Small intestine (tissue), 7 donors: ENCODE results near the gene ALDH8A1. TPM values are rescaled to one million over a fixed set of nuclear protein-coding genes. Genes with fewer than 3 reads are reported as not detected.

Source experiments
- DNase-seq, 2 donors: peaks; one replicate each; pipeline versions ENCODE4 v3.0.0 to v3.0.0-alpha.2; 2013
- FAIRE-seq: peaks from 2 replicates; lab custom pipeline; 2012; peaks lifted over from hg19 to GRCh38; lab: Jason Lieb, UNC
- H3K27ac ChIP-seq, 3 donors: one replicate each; pipeline ENCODE4 v1.5.1; 2013; ENCODE audit warnings: low read length in 2 of 3, mild to moderate bottlenecking in 2 of 3, control low read depth in 1 of 3, inconsistent platforms in 1 of 3, low read depth in 1 of 3, moderate library complexity in 1 of 3
- H3K27me3 ChIP-seq, 3 donors: one replicate each; pipeline ENCODE4 v1.6.1; 2013; ENCODE audit warnings: low read length in 3 of 3, inconsistent platforms in 1 of 3; ENCODE audit not compliant: control insufficient read depth in 3 of 3, insufficient read depth in 3 of 3
- H3K36me3 ChIP-seq, 3 donors: one replicate each; pipeline ENCODE4 v1.6.1; 2013; ENCODE audit warnings: low read length in 3 of 3, inconsistent platforms in 1 of 3, low read depth in 1 of 3, mild to moderate bottlenecking in 1 of 3, moderate library complexity in 1 of 3; ENCODE audit not compliant: control insufficient read depth in 3 of 3, insufficient read depth in 2 of 3
- H3K4me1 ChIP-seq, 3 donors: one replicate each; pipeline ENCODE4 v1.6.1; 2013; ENCODE audit warnings: low read length in 2 of 3, inconsistent platforms in 1 of 3, low read depth in 1 of 3, mild to moderate bottlenecking in 1 of 3, moderate library complexity in 1 of 3; ENCODE audit not compliant: control insufficient read depth in 3 of 3, insufficient read depth in 2 of 3
- H3K4me3 ChIP-seq, 3 donors: one replicate each; pipeline ENCODE4 v1.5.1; 2013; ENCODE audit warnings: low read length in 3 of 3, control low read depth in 1 of 3, inconsistent platforms in 1 of 3, low read depth in 1 of 3, mild to moderate bottlenecking in 1 of 3, moderate library complexity in 1 of 3
- H3K9me3 ChIP-seq, 2 donors: one replicate each; pipeline ENCODE4 v1.6.1; 2013; ENCODE audit warnings: low read depth in 1 of 2, low read length in 1 of 2; ENCODE audit not compliant: control insufficient read depth in 2 of 2, insufficient read depth in 1 of 2
- WGBS, 3 donors: extraction: QIAGEN DNeasy Blood & Tissue Kit; methylation state at CpG; one replicate each; pipeline ENCODE4 v1.1.7; 2013; 5-methylcytosine and 5-hydroxymethylcytosine counted together
- polyA plus RNA-seq, 4 donors: library from polyadenylated mRNA; stranded (reverse) in 3 of 4; unstranded in 1 of 4; fragments of 200-250 nt in 3 of 4; fragments of 120-200 nt in 1 of 4; gene quantifications; one replicate each; pipeline versions ENCODE4 v1.2.1 to v1.2.3, GENCODE V29; 2013
- donor health status: healthy with polysubstance abuse.
- donor health status: control.
- donor health status: control.
- donor health status: Bipolar disorder and iron deficiency.
- donor health status: healthy.

The ALDH8A1 gene
- polyA plus RNA-seq, 4 donors: 0.15 to 1.1 (median 0.21) TPM

GRCh38 chr6:134961366-134961765, 11.5 kb upstream of the ALDH8A1 start:
- Histone ChIP-seq H3K27me3 (no peaks in the 10 kb centered on the region), H3K4me3 (no peak overlapping the region), H3K4me1 (no peaks in the 10 kb centered on the region), H3K27ac (no peak overlapping the region), H3K36me3 (peaks cover 0 to 5% (median 4%) of the 10 kb centered on the region in 3 donors), H3K9me3 (peaks cover 0 to 7% of the 10 kb centered on the region in 2 donors)
- DNase-seq (no peak), FAIRE-seq (no peak)
- WGBS, 3 donors: 89 to 95% (median 90%) methylated on average over 3 of the region's 3 CpGs

- Histone ChIP-seq H3K4me1 (peaks cover 0 to 3% (median 0%) of the 10 kb centered on the region in 3 donors), H3K9me3 (peaks cover 0 to 7% of the 10 kb centered on the region in 2 donors), H3K27ac (no peak overlapping the region), H3K4me3 (no peak overlapping the region), H3K27me3 (no peaks in the 10 kb centered on the region), H3K36me3 (peaks cover 0 to 5% (median 2%) of the 10 kb centered on the region in 3 donors)
- FAIRE-seq (no peak), DNase-seq (no peak)
Measured at GRCh38 chr6:134959603-134960002, 9.7 kb upstream of the ALDH8A1 start.

- Histone ChIP-seq H3K4me1 (peaks cover 0 to 3% (median 0%) of the 10 kb centered on the region in 3 donors), H3K9me3 (peaks cover 0 to 7% of the 10 kb centered on the region in 2 donors), H3K36me3 (no peaks in the 10 kb centered on the region), H3K27ac (no peak overlapping the region), H3K4me3 (no peak overlapping the region), H3K27me3 (no peaks in the 10 kb centered on the region)
- FAIRE-seq (no peak), DNase-seq (no peak)
- 81 to 92% (median 87%) methylated on average over 2 of the region's 2 CpGs for WGBS, 3 donors
Measured at GRCh38 chr6:134956676-134957075, 6.8 kb upstream of the ALDH8A1 start.

- no peak for FAIRE-seq
- H3K9me3 ChIP-seq: peaks cover 0 to 7% of the 10 kb centered on the region in 2 donors
Measured at GRCh38 chr6:134956032-134956431, 6.1 kb upstream of the ALDH8A1 start.

GRCh38 chr6:134954272-134955000, 4.5 kb upstream of the ALDH8A1 start:
- DNase-seq: peak; percentile 56 to 67
- Histone ChIP-seq H3K4me3 (no peak overlapping the region), H3K36me3 (no peaks in the 10 kb centered on the region), H3K27ac (no peak overlapping the region), H3K9me3 (peaks cover 0 to 7% of the 10 kb centered on the region in 2 donors), H3K27me3 (no peaks in the 10 kb centered on the region), H3K4me1 (peaks cover 0 to 3% (median 0%) of the 10 kb centered on the region in 3 donors)
- FAIRE-seq: no peak
- WGBS, 3 donors: 52 to 75% (median 62%) methylated on average over 4 of the region's 4 CpGs

More at GRCh38 chr6:134956032-134956431, 6.1 kb upstream of the ALDH8A1 start:
- no peak for DNase-seq
- Histone ChIP-seq H3K27me3 (no peaks in the 10 kb centered on the region), H3K4me1 (peaks cover 0 to 3% (median 0%) of the 10 kb centered on the region in 3 donors), H3K4me3 (no peak overlapping the region), H3K27ac (no peak overlapping the region), H3K36me3 (no peaks in the 10 kb centered on the region)
- WGBS, 3 donors: 89 to 91% (median 90%) methylated on average over 5 of the region's 5 CpGs

GRCh38 chr6:134951494-134952263, 1.8 kb upstream of the ALDH8A1 start:
- 82 to 90% (median 86%) methylated on average over 13 of the region's 13 CpGs for WGBS, 3 donors
- no peaks in the 10 kb centered on the region for H3K36me3 ChIP-seq
- H3K27me3 ChIP-seq: no peaks in the 10 kb centered on the region
- H3K27ac ChIP-seq: no peak overlapping the region
- FAIRE-seq: no peak
- peaks cover 0 to 3% (median 0%) of the 10 kb centered on the region in 3 donors for H3K4me1 ChIP-seq
- peaks cover 0 to under 1% of the 10 kb centered on the region in 2 donors for H3K9me3 ChIP-seq
- H3K4me3 ChIP-seq: no peak overlapping the region
- DNase-seq: peak; percentile 12 to 23

- no peak for DNase-seq
- H3K9me3 ChIP-seq: peaks cover 0 to 2% of the 10 kb centered on the region in 2 donors
- FAIRE-seq: no peak
- H3K4me3 ChIP-seq: no peak overlapping the region
- H3K27ac ChIP-seq: no peak overlapping the region
- H3K4me1 ChIP-seq: peaks cover 0 to 3% (median 0%) of the 10 kb centered on the region in 3 donors
- H3K36me3 ChIP-seq: no peaks in the 10 kb centered on the region
- no peaks in the 10 kb centered on the region for H3K27me3 ChIP-seq
- WGBS, 3 donors: 64 to 72% (median 67%) methylated on average over 2 of the region's 2 CpGs
Measured at GRCh38 chr6:134950482-134950881, 581 bp upstream of the ALDH8A1 start.

- Histone ChIP-seq H3K4me3 (no peak overlapping the region), H3K9me3 (peaks cover 0 to 2% of the 10 kb centered on the region in 2 donors), H3K36me3 (no peaks in the 10 kb centered on the region), H3K4me1 (no peaks in the 10 kb centered on the region), H3K27me3 (no peaks in the 10 kb centered on the region), H3K27ac (no peak overlapping the region)
- FAIRE-seq (no peak), DNase-seq (no peak)
- 69 to 93% (median 90%) methylated on average over 1 of the region's 1 CpG for WGBS, 3 donors
Measured at GRCh38 chr6:134948691-134949090, 1.2 kb downstream of the ALDH8A1 start.
